Neuron (in vitro differentiated cells): ENCODE measurements around the gene GAB1.

Source experiments
- H2AFZ ChIP-seq: one replicate; pipeline ENCODE4 v1.6.1; 2013; ENCODE audit warnings: low read depth, mild to moderate bottlenecking, inconsistent platforms, low read length, moderate library complexity
- H3K27me3 ChIP-seq: one replicate; pipeline ENCODE4 v1.6.1; 2013; ENCODE audit warnings: low read length; ENCODE audit not compliant: insufficient read depth
- H3K36me3 ChIP-seq: one replicate; pipeline ENCODE4 v1.6.1; 2013; ENCODE audit warnings: low read length; ENCODE audit not compliant: insufficient read depth
- H3K4me1 ChIP-seq: one replicate; pipeline ENCODE4 v1.6.1; 2013; ENCODE audit warnings: low read length; ENCODE audit not compliant: insufficient read depth
- H3K4me3 ChIP-seq: 2 replicates; pipeline ENCODE4 v1.5.1; 2013; ENCODE audit warnings: mild to moderate bottlenecking, low read length, moderate library complexity
- H3K9me3 ChIP-seq: one replicate; pipeline ENCODE4 v1.6.1; 2013; ENCODE audit warnings: low read length

GAB1 gene

DNA sequence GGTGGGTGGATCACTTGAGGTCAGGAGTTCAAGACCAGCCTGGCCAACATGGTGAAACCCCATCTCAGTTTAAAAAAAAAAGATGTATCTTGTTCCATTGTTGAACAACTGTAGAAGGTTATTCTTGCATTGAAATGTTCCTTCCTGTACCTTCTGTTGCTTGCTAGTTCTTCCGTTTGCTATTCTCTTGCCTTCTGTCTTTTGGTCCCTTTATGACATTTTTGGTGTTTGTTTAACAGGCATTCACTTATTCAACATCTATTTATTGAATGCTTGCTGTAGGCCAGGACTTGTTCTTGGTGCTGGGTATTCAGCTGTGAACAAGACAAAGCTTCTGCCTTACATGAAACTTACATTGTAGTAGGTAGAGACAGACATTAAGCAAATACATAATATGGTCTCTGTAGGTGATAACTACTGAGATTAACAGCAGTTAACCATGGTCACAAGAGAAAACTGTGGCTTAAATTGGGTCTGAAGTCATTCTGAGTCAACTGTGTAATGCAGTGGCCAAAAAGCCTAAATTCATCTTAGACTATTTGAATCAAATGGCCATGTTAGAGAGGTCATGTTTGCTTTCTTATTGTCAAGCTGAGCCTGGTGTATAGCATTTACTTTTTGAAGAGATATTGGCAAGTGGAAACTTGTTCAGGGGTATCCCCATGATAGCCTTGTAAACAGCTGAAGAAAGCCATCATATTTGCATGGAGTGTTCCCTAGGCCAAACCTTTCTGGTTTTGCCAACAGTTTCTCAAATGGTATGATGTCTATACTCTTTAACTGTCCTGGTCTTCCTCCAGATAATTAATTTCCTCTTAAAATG is 35.6 kb downstream of the GAB1 start:
- no peaks in the 10 kb centered on the region for H3K9me3 ChIP-seq
- no peaks in the 10 kb centered on the region for H3K36me3 ChIP-seq
- no peaks in the 10 kb centered on the region for H3K27me3 ChIP-seq
- no peak overlapping the region for H3K4me3 ChIP-seq
- no peak overlapping the region for H2AFZ ChIP-seq
- peaks cover 10% of the 10 kb centered on the region for H3K4me1 ChIP-seq

DNA sequence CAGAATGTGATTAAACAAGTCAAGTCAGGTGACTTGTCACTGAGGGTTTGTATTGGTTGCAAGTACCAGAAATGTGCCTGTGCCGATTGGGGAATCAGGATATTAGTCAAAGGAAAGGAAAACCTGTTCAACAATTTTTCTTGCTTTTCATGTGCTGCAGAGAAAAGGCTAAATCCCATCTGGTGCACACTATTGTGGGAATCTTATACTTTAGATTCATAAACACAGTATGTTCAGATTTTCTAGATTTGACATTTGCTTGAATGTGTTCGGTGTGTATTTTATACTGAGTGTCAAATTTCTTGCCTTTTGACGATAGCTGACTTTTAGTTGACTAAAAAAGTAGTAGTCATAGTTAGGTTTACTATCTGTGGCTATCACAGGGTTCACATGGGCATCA is 37.6 kb downstream of the GAB1 start:
- Histone ChIP-seq H3K9me3 (no peaks in the 10 kb centered on the region), H3K36me3 (no peaks in the 10 kb centered on the region), H3K4me1 (peaks cover 18% of the 10 kb centered on the region), H2AFZ (no peak overlapping the region), H3K4me3 (no peak overlapping the region), H3K27me3 (no peaks in the 10 kb centered on the region)

DNA sequence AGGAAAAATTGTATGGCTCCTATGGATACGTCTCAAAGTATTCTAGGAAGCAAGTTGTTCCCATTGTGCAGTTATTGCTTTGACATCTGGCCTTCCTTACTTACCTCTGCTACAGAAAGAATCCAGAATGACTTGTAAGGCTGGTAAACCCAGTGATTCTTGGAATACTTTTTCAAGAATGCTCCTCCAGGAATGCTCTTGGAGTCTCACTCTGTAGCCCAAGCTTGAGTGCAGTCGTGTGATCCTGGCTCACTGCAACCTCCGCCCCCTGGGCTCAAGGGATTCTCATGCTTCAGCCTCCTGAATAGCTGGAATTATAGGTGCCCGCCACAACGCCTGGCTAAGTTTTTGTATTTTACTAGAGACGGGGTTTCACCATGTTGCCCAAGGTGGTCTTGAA is 38.1 kb downstream of the GAB1 start:
- Histone ChIP-seq H3K27me3 (no peaks in the 10 kb centered on the region), H3K4me3 (no peak overlapping the region), H3K9me3 (no peaks in the 10 kb centered on the region), H2AFZ (no peak overlapping the region), H3K36me3 (no peaks in the 10 kb centered on the region), H3K4me1 (peaks cover 18% of the 10 kb centered on the region)

DNA sequence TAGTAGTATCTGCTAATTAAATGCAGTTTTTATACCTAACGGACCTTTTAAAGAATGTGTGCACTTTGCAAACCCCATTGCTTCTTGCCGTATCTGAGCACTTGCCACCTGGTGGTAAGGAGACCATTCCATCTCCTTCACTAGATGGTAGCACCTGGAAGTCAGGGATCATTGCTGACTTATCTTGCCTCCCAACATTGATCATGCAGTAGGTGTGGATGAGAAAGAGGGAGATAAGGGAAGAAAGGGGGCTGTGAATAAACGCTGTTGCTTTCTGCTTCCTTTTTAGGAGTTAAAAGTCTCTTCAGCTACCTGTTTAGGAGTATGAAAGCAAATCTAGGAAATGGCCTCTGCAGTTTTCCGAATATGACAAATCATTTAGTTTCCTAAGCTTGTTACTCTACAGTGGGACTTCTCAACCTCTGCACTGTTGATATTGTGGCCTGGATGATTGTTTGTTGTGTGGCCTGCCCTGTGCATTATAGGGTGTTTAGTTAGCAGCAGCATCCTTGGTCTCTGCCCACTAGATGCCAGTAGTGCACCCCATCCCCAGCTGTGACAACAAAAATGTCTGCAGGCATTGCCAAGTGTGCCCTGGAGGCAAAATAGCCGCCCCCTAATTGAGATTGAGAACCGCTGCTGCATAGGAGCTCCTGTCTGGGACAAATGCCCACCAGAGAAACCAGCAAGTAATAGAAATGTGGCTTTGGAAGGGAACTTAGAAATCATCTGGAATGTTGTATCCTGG is 38.8 kb downstream of the GAB1 start:
- no peak overlapping the region for H3K4me3 ChIP-seq
- H3K36me3 ChIP-seq, result no peaks in the 10 kb centered on the region
- no peaks in the 10 kb centered on the region for H3K9me3 ChIP-seq
- peaks cover 18% of the 10 kb centered on the region for H3K4me1 ChIP-seq
- no peaks in the 10 kb centered on the region for H3K27me3 ChIP-seq
- no peak overlapping the region for H2AFZ ChIP-seq

DNA sequence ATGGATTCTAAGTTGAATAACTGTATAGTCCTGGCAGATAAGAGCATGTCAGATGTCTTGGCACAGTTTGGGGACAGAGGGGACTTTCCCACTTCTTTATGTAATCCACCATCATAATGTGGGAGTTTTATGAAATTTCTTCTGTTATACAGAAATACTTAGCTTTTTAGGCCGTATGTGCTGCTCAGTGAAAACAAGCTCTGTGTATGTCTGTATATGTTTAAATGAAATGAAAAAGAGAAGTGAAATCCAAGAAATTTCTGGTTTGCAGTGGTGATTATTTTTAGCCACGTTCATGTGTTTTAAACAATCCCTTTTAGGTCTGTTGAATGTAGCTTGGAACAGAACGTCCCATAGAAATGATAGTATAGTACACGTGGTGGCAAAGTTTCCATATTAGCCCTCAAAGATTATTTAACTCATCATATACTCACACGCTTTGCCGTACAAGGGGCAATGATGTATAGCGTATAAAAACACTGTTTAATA is 41.0 kb downstream of the GAB1 start:
- Histone ChIP-seq H2AFZ (no peak overlapping the region), H3K4me1 (peaks cover 31% of the 10 kb centered on the region), H3K4me3 (no peak overlapping the region), H3K9me3 (no peaks in the 10 kb centered on the region), H3K27me3 (no peaks in the 10 kb centered on the region), H3K36me3 (no peaks in the 10 kb centered on the region)

DNA sequence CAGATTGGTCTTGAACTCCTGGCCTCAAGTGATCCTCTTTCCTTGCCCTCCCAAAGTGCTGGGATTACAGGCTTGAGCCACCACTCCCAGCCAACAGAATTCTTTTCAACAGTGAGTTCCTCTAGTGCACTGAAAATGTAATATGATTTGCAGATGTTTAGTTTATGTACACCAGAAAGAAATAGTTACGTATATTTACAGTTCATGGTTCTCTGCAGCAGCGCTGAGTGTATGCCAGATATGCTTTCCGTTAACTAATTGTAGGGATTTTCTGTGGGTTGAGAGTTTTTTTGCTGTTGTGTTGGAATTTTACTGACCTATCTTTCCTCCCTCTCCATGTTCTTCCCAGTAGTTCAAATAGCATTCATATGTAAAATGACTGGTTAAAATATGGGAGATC is 44.0 kb downstream of the GAB1 start:
- H3K36me3 ChIP-seq, result no peaks in the 10 kb centered on the region
- H2AFZ ChIP-seq, result no peak overlapping the region

DNA sequence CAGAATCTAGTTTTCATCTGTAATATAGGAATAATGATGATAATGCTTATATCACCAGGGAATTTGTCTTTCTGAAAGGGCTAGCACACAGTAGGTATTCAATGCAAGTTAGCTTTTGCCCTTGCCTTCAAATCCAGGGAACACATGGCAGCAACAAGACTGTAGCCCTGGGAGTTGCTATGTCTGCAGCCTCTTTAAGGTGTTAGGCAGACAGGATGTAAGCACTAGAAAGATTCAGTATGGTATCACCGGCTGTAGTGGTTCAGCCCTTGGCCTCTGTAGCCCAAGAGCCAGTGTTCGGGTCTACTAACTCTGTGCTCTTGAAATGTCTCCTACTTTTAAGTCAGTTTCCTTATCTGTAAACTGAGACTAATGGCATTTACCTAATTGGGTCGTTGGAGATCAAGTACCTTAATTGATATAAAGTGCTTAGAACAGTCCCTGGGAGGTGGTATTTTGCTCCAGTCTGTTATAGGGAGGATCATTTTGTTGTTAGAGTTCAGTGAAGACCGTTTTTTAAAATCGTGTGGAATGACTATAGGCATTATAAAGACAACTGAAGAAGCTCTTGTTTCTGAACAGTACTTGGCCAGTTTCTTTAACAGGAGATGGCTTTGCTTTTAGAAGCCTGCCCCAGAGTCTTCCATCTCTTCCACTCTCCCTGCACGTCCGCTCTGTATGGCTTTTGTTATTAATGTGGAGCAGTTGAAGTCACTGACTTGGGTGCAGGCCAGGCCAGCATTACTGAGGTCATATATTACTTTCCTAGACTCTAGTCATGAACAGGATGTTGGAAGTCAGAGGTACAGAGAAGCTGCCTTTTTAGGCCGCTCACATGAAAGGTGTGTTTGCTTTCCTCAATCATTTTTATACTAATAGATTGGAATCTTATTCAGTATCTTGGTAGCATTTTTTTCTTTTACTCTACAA is 44.8 kb downstream of the GAB1 start:
- peaks cover 31% of the 10 kb centered on the region for H3K4me1 ChIP-seq
- no peaks in the 10 kb centered on the region for H3K36me3 ChIP-seq
- no peaks in the 10 kb centered on the region for H3K27me3 ChIP-seq
- H3K9me3 ChIP-seq, result no peaks in the 10 kb centered on the region
- H2AFZ ChIP-seq, result no peak overlapping the region
- H3K4me3 ChIP-seq, result no peak overlapping the region

More for the DNA sequence above, 44.0 kb downstream of the GAB1 start:
- H3K4me1 ChIP-seq, result peaks cover 32% of the 10 kb centered on the region
- H3K9me3 ChIP-seq, result no peaks in the 10 kb centered on the region
- H3K4me3 ChIP-seq, result no peak overlapping the region
- H3K27me3 ChIP-seq, result no peaks in the 10 kb centered on the region

DNA sequence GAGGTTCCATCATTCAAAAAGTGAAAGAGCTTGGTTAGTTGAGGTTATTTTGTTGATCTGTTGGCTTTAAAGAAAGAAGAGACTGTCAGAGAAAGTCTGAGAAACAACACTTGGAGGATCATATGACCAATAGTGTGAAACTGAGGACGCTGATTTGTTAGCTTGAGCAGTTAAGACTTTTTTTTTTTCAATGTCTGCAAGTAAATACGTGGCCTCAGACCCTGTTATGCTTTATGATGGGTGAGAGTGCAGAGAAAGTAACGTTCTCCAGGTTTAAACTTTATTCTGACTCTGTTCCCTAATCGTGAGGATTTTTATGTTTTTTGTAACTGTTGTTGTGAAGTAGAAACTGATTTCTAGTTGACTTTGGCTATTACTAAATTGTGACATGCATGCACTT is 45.9 kb downstream of the GAB1 start:
- no peaks in the 10 kb centered on the region for H3K9me3 ChIP-seq
- no peaks in the 10 kb centered on the region for H3K36me3 ChIP-seq
- H3K4me1 ChIP-seq, result peaks cover 22% of the 10 kb centered on the region
- H2AFZ ChIP-seq, result no peak overlapping the region
- H3K4me3 ChIP-seq, result no peak overlapping the region
- H3K27me3 ChIP-seq, result no peaks in the 10 kb centered on the region

DNA sequence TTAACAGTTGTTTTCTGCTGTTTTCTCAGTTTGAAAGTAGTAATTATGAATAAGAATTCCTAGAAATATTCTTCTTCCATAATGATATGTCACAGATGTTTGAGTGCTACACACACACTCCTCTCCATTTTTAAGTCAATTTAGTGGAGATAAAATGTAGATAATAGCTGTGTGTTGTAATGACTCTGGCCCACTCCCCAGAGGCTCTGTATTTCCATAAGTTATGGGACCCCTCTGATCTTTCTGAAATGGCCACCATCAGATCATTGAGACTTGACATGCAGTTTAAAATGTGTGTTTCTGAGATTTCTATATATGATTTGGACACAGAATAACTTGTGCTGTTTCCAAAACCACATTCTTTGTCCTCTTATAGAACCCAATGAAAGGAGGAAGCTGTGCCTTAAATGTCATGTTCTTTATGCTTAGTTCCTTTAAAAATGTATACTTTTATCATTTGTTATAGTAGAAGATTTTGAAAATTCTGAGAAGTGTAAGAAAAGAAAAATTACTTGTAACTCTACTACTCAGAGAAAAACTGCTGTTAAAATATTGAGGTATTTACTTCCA is 46.4 kb downstream of the GAB1 start:
- H3K9me3 ChIP-seq, result no peaks in the 10 kb centered on the region
- peaks cover 22% of the 10 kb centered on the region for H3K4me1 ChIP-seq
- no peaks in the 10 kb centered on the region for H3K36me3 ChIP-seq
- no peak overlapping the region for H3K4me3 ChIP-seq
- no peak overlapping the region for H2AFZ ChIP-seq
- H3K27me3 ChIP-seq, result no peaks in the 10 kb centered on the region

DNA sequence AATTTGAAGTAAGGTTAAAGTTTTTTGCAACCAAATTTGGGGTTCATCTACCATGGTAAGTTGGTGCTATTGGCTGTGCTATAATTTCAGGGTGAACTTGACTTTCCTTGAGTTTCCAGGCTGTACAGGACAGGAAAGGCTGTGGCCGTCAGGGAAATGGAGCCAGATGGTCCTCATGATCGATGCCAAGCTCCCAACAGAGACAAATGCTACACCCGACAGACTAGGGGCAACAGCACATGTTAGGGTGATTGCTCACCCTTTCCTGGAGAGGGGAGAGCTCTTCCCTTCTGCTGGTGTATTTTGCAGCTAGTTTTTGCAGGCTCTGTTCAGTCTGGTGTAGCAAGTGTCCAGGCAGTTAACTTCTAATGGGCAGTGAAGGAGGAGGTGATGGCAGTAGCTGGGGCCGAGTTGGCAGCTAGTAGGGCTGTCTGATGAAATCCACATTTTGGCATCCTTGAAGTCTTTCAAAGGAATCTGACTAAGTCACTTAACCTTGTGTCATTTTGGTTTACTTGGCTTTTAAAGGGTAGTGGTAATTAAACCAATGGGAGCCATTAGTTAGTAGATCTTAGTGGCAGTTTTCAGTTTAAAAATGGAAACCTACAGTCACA is 47.8 kb downstream of the GAB1 start:
- no peaks in the 10 kb centered on the region for H3K9me3 ChIP-seq
- no peaks in the 10 kb centered on the region for H3K36me3 ChIP-seq
- H2AFZ ChIP-seq, result no peak overlapping the region
- H3K27me3 ChIP-seq, result no peaks in the 10 kb centered on the region
- H3K4me1 ChIP-seq, result peaks cover 15% of the 10 kb centered on the region
- H3K4me3 ChIP-seq, result no peak overlapping the region

DNA sequence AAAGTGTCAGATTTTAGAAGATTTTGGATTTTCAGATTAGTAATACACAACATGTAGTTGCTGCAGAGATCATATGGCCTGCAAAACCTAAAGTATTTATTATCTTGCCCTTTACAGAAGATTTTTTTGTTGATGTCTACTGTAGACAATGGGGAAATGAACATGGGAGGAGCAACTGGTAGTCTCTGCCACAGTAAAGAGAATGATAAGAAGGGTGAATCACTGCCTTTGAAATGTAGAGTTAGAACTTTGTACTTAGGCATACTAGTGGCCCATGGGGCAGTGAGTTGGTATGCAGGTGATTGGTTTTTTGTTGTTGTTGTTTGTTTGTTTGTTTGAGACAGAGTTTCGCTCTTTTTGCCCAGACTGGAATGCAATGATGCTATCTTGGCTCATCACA is 50.1 kb downstream of the GAB1 start:
- no peaks in the 10 kb centered on the region for H3K36me3 ChIP-seq
- no peak overlapping the region for H2AFZ ChIP-seq
- no peaks in the 10 kb centered on the region for H3K9me3 ChIP-seq
- no peak overlapping the region for H3K4me3 ChIP-seq
- peaks cover 21% of the 10 kb centered on the region for H3K4me1 ChIP-seq
- no peaks in the 10 kb centered on the region for H3K27me3 ChIP-seq

DNA sequence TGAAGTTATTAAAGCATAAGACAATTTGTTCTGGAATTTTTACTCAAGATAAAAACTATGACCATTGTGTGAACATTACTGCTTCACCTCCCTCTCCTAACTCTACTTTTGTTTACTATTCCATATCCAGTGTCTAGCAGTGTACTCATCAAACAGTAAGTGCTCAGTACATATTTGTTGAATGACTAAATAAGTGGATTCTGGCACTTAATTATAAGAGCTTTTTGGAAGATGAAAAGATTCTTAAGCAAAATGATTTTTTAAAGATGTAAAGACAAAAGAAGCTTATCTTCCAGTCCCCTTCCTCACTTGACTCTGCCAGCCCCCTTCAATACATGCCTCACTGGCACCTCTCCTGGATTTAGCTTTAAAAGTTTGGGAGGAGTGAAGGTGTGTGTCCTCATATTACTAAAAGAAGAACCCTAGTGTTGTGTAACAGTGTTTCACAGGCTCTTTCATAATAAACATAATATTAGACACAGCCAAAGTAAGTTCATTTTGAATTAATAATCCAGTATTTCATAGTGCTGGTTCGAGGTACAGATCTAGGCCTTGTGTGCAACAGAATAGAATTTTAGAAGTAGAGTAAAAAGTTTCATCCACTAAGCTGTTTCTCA is 53.0 kb downstream of the GAB1 start:
- H3K27me3 ChIP-seq, result no peaks in the 10 kb centered on the region
- peaks cover 11% of the 10 kb centered on the region for H3K4me1 ChIP-seq
- H3K4me3 ChIP-seq, result no peak overlapping the region
- H2AFZ ChIP-seq, result no peak overlapping the region
- H3K9me3 ChIP-seq, result no peaks in the 10 kb centered on the region
- H3K36me3 ChIP-seq, result no peaks in the 10 kb centered on the region
